ENCODE results near the gene SBK2. TPM values are rescaled to one million over a fixed set of nuclear protein-coding genes. Genes with fewer than 3 reads are reported as not detected.

SBK2 gene
- total RNA-seq, 1 donor from 2014 or later = not detected

DNA sequence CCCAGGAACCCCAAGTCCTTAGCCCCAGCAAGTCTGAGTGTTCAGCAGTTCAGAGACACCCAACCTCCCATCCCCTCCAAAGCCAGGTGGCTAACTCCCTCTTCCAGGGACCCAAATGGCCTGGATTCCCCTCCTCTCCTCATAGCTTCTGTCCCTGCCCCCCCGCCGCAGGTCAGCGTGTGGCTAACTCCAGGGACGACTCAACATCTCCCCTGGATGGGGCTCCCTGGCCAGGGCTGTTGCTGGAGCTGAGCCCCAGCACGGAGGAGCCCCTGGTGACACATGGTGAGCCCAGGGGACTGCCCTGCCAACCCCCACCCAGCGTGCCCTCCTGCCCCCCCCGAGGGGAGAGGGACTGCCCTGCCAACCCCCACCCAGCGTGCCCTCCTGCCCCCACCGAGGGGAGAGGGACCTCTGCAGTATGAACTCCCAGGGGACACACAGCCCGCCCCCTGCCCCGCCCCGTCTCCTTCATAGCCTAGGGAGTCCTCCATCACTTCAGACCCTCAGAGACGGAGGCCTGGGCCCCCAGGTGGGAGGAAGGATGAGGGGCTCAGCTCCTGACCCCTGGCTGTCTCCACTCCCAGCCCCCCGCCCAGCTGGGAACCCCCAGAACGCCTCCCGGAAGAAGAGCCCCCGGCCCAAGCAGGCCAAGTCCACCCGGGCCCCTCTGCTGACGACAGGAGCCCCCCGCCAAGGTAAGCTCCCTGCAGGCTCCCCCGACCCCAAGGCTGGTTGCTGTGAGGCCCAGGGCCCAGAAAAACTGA, 47.0 kb downstream of the SBK2 start:
- no peak overlapping the region for H3K4me3 ChIP-seq
- ATAC-seq = no peak
- no peak for DNase-seq

DNA sequence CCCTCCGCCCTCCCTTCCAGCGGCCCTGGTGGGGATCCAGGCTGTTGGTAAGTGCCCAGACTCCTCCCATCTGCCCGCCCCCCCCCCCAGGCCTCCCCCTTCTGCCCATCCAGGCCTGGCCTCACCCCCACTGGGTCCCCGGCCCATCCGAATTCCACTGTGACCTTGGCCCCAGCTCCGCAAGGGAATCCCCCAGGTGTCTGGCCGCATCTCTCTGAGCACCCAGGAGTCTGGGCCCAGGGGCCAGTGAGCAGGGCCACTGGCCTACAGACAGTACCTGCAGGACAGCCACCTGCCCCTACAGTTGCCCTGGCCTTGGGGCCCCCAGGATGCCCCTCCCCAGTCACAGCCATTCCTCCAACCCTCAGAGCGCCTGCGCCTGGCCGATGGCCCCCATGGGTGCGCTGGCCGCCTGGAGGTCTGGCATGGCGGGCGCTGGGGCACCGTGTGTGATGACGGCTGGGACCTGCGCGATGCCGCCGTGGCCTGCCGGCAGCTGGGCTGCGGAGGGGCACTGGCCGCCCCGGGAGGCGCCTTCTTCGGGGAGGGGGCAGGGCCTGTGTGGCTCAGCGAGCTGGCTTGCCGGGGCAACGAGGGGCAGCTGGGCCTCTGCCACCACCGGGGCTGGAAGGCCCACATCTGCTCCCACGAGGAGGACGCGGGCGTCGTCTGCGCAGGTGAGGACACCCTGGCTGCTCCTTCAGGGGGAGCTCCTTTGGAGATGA, 47.8 kb downstream of the SBK2 start:
- H3K27ac ChIP-seq = no peak overlapping the region
- TF ChIP-seq, protein P1, sequence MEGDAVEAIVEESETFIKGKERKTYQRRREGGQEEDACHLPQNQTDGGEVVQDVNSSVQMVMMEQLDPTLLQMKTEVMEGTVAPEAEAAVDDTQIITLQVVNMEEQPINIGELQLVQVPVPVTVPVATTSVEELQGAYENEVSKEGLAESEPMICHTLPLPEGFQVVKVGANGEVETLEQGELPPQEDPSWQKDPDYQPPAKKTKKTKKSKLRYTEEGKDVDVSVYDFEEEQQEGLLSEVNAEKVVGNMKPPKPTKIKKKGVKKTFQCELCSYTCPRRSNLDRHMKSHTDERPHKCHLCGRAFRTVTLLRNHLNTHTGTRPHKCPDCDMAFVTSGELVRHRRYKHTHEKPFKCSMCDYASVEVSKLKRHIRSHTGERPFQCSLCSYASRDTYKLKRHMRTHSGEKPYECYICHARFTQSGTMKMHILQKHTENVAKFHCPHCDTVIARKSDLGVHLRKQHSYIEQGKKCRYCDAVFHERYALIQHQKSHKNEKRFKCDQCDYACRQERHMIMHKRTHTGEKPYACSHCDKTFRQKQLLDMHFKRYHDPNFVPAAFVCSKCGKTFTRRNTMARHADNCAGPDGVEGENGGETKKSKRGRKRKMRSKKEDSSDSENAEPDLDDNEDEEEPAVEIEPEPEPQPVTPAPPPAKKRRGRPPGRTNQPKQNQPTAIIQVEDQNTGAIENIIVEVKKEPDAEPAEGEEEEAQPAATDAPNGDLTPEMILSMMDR (IDR thresholded peaks at IDR 0.05) = no peak
- H3K9me3 ChIP-seq = no peaks in the 10 kb centered on the region
- intact Hi-C loops (cut with DNase I) = no loop called here
- DNase-seq (no peak), ATAC-seq (no peak)
- H3K4me1 ChIP-seq = peaks cover 5% of the 10 kb centered on the region
- H3K27me3 ChIP-seq = peaks cover 6% of the 10 kb centered on the region
- no peak overlapping the region for H3K4me3 ChIP-seq
- H3K36me3 ChIP-seq = no peaks in the 10 kb centered on the region

More for the DNA sequence above, 47.0 kb downstream of the SBK2 start:
- Histone ChIP-seq H3K27me3 (peaks cover 6% of the 10 kb centered on the region), H3K36me3 (no peaks in the 10 kb centered on the region), H3K27ac (no peak overlapping the region), H3K9me3 (no peaks in the 10 kb centered on the region), H3K4me1 (no peaks in the 10 kb centered on the region)
- intact Hi-C loops (cut with DNase I) = no loop called here
- TF ChIP-seq, protein P1 (IDR thresholded peaks at IDR 0.05) = no peak

DNA sequence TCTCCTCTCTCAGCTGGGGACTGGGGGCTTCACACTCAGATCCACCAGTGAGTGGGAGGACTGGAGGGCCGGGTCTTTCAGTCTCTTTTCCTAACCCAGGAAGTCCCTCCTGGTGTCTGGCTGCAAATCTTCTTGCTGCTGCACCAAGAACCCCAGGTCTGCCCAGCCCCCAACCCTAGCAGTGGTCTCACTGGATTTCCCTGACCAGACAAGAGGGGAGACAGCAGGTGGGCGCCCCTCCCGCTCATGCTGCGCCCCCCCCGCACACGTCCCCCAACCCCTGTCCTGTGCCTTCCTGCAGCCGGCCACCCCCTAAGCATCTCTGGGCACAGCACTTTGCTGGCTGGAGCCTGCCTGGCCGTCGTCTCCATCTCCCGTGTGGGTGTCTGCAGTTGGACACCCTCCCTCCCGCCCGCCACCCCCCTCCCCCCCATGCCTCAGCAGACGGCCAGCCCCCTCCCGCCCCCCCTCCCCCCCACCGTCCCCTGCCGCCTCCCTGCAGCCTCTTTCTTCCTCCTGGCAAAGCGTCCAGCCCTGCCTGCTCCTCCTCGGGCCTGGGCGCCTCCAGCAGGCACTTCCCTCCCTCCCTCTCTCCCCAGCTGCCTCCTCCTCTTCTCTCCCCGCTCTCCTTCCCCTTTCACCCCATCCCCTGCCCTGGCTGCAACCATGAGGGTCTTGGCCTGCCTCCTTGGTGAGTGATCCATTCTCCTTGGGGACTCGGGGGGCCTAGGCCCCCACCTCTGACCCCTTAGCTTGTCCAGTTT, 48.8 kb downstream of the SBK2 start, which contains the start of gene SSC5D:
SSC5D (plus strand) TSS at position 513 of the 764 bp plus-strand sequence; CDS start at position 667, 154 bp downstream.
- DNase-seq = no peak
- no peak for ATAC-seq
- no peak within 1 kb of the TSS for H3K4me3 ChIP-seq

DNA sequence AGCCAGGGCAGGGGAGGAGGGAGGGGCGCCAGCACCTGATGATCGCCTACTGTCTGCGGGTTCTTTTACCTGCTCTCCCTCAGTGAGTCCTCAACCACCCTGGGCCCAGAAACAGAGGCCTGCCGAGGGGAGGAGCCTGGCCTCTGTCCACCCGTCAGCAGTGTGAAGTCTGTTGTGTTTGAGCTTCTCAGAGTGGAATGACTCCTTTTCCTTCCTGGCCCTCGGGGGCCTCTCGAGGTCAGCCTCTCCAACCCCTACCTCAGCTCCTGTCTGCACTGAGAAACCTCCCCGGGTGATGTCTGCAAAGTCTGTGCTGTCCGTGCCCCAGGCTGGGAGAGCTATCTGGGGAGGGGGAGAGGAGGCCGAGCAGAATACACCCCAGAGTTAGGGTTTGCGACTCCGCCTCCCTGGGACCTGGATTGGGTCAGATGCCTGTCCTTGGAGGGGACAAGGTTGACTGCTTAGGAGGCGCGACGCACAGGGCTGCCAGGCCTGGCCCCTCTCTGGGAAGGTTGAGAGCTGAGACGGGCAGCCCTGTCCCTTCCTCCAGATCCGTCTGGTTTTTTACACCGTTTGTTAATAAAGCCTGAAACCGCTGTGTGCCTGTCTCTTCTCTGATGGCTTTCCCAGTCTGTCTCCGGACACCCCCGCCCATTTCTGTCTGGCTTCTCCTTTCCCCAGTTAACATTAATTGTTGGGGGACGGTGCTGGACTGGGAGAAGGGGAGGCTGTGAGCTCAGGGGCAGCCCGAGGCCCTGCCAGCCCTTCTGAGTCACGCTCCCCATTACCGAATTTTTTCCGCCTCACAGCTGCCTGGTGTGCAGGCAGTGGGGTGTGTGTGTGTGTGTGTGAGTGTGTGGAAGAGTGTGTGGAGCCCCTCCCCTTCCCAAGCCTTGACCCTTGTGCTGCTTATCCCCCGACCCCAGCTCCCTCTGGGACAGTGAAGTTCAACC, 49.7 kb downstream of the SBK2 start:
- TF ChIP-seq, protein P1 (IDR thresholded peaks at IDR 0.05) = no peak
- Histone ChIP-seq H3K9me3 (no peaks in the 10 kb centered on the region), H3K4me1 (peaks cover 8% of the 10 kb centered on the region), H3K4me3 (no peak overlapping the region), H3K36me3 (peaks cover 5% of the 10 kb centered on the region), H3K27ac (peak overlapping the region; percentile 34), H3K27me3 (no peaks in the 10 kb centered on the region)
- ATAC-seq (peak; percentile 7), DNase-seq (no peak)
- intact Hi-C loops (cut with DNase I) = no loop called here

More for the DNA sequence above, 48.8 kb downstream of the SBK2 start, which contains the start of gene SSC5D:
- no peaks in the 10 kb centered on the region for H3K9me3 ChIP-seq
- intact Hi-C loops (cut with DNase I) = no loop called here
- TF ChIP-seq, protein P1 (IDR thresholded peaks at IDR 0.05) = no peak
- no peaks in the 10 kb centered on the region for H3K36me3 ChIP-seq
- peaks cover 8% of the 10 kb centered on the region for H3K4me1 ChIP-seq
- H3K27ac ChIP-seq = peak within 1 kb of the TSS; percentile 34
- H3K27me3 ChIP-seq = peaks cover under 1% of the 10 kb centered on the region

All from upper lobe of right lung (tissue), 1 donor.